NCI-H524 (cell line): Measurements from ENCODE around the gene CHST3.
A peak's percentile ranks its signal among the peaks of the same experiment; 100 is the strongest.
"Not testable (repeated sequence)": the region's sequence is repeated elsewhere in the genome, so short reads cannot be mapped to it uniquely, and the experiment has no call there.

ENCODE experiments used
- DNase-seq, 2 experiments: peaks; one replicate each; lab custom pipeline; 2025; lab: John Stamatoyannopoulos, UW

The CHST3 gene

GRCh38 chr10:72032409-72033162 is 68.4 kb downstream of the CHST3 start:
- DNase-seq, result not testable (repeated sequence)

- DNase-seq, result no peak
Measured at GRCh38 chr10:72034040-72034499, 69.9 kb downstream of the CHST3 start.

GRCh38 chr10:72034761-72035160 is 70.6 kb downstream of the CHST3 start:
- DNase-seq, result no peak

GRCh38 chr10:72035252-72035887 is 71.2 kb downstream of the CHST3 start:
- DNase-seq, result no peak

GRCh38 chr10:72037266-72037665 is 73.1 kb downstream of the CHST3 start:
- no peak for DNase-seq

GRCh38 chr10:72037811-72038210 is 73.6 kb downstream of the CHST3 start:
- no peak for DNase-seq

- DNase-seq, result no peak
Measured at GRCh38 chr10:72038458-72039001, 74.3 kb downstream of the CHST3 start.

GRCh38 chr10:72039377-72039776 is 75.2 kb downstream of the CHST3 start:
- DNase-seq, result no peak

GRCh38 chr10:72041491-72041890 is 77.3 kb downstream of the CHST3 start:
- no peak for DNase-seq

- DNase-seq, result no peak
Measured at GRCh38 chr10:72043016-72043834, 79.0 kb downstream of the CHST3 start.

- DNase-seq, result peak in 1 of 2 experiments; percentile 13
Measured at GRCh38 chr10:72044417-72045041, 80.3 kb downstream of the CHST3 start.

- no peak for DNase-seq
Measured at GRCh38 chr10:72045586-72045985, 81.4 kb downstream of the CHST3 start.

- peak; percentile 65 to 83 for DNase-seq
Measured at GRCh38 chr10:72048450-72049124, 84.4 kb downstream of the CHST3 start.

- DNase-seq, result no peak
Measured at GRCh38 chr10:72049472-72049871, 85.3 kb downstream of the CHST3 start.

GRCh38 chr10:72049969-72050781 is 86.0 kb downstream of the CHST3 start:
- DNase-seq, result peak; percentile 4 to 60

- no peak for DNase-seq
Measured at GRCh38 chr10:72050873-72051272, 86.7 kb downstream of the CHST3 start.

- no peak for DNase-seq
Measured at GRCh38 chr10:72053690-72054089, 89.5 kb downstream of the CHST3 start.

- DNase-seq, result no peak
Measured at GRCh38 chr10:72056113-72056512, 91.9 kb downstream of the CHST3 start.

GRCh38 chr10:72056932-72057751 is 92.9 kb downstream of the CHST3 start:
- no peak for DNase-seq
